GM23338 (cell line): Measurements from ENCODE around the gene POU2F3. TPM values are rescaled to one million over a fixed set of nuclear protein-coding genes. Genes with fewer than 3 reads are reported as not detected.

Experiments used
- ATAC-seq: fragments of 200-7000 bp; cut with Tn5 transposase; 3 replicates; pipeline ENCODE4 v1.9.1; 2020
- DNase-seq: peaks from one replicate; pipeline ENCODE4 v3.0.0-alpha.2; 2015; ENCODE audit warnings: low spot score
- H2AFZ ChIP-seq: fragments of 200-600 bp; sonication (generic); 2 replicates; pipeline ENCODE4 v1.8.0; 2016; ENCODE audit warnings: antibody characterized with exemption, mild to moderate bottlenecking, moderate library complexity
- H3F3A ChIP-seq: fragments of 200-600 bp; sonication (generic); replicated peaks from 2 replicates; pipeline ENCODE4 v1.8.0; 2017; ENCODE audit warnings: antibody characterized with exemption, mixed run types, low read depth
- H3K27ac ChIP-seq: fragments of 200-600 bp; sonication (generic); 2 replicates; pipeline ENCODE4 v1.6.1; 2016; ENCODE audit warnings: low read depth
- H3K27me3 ChIP-seq: fragments of 200-600 bp; sonication (generic); 2 replicates; pipeline ENCODE4 v1.8.0; 2016; ENCODE audit warnings: mild to moderate bottlenecking, mixed run types, moderate library complexity; ENCODE audit not compliant: insufficient read depth
- H3K36me3 ChIP-seq: fragments of 200-600 bp; sonication (generic); 2 replicates; pipeline ENCODE4 v1.8.0; 2016; ENCODE audit warnings: mild to moderate bottlenecking; ENCODE audit not compliant: insufficient read depth
- H3K4me1 ChIP-seq: fragments of 200-600 bp; sonication (generic); 2 replicates; pipeline ENCODE4 v1.8.0; 2016; ENCODE audit warnings: mild to moderate bottlenecking, moderate library complexity; ENCODE audit not compliant: insufficient read depth
- H3K4me2 ChIP-seq: fragments of 200-600 bp; sonication (generic); 2 replicates; pipeline ENCODE4 v1.7.1; 2017; ENCODE audit warnings: mixed run types
- H3K4me3 ChIP-seq: fragments of 200-600 bp; sonication (generic); 2 replicates; pipeline ENCODE4 v1.6.1; 2016; ENCODE audit warnings: mixed run types
- H3K79me2 ChIP-seq: fragments of 200-600 bp; sonication (generic); replicated peaks from 2 replicates; pipeline ENCODE4 v1.8.0; 2017; ENCODE audit warnings: mild to moderate bottlenecking; ENCODE audit not compliant: insufficient read depth
- H3K9me2 ChIP-seq: fragments of 200-600 bp; sonication (generic); 2 replicates; pipeline ENCODE4 v1.8.0; 2017; ENCODE audit not compliant: insufficient read depth
- H4K20me1 ChIP-seq: fragments of 200-600 bp; sonication (generic); replicated peaks from 2 replicates; pipeline ENCODE4 v1.8.0; 2017; ENCODE audit warnings: mild to moderate bottlenecking; ENCODE audit not compliant: insufficient read depth
- H3K27ac Mint-ChIP-seq: 2 replicates; pipeline ENCODE4 v1.8.0; 2020; ENCODE audit warnings: inconsistent platforms, mild to moderate bottlenecking, moderate library complexity, mixed read lengths
- H3K27me3 Mint-ChIP-seq: 3 replicates; pipeline ENCODE4 v1.8.0; 2022; ENCODE audit warnings: low read depth, mild to moderate bottlenecking, moderate library complexity, mixed read lengths, inconsistent platforms; ENCODE audit not compliant: insufficient read depth, poor library complexity
- H3K36me3 Mint-ChIP-seq: 3 replicates; pipeline ENCODE4 v1.8.0; 2021; ENCODE audit warnings: low read depth, mild to moderate bottlenecking, inconsistent platforms, moderate library complexity, mixed read lengths
- H3K4me1 Mint-ChIP-seq: 3 replicates; pipeline ENCODE4 v1.8.0; 2020; ENCODE audit warnings: mild to moderate bottlenecking, inconsistent platforms, mixed read lengths
- H3K4me3 Mint-ChIP-seq: 3 replicates; pipeline ENCODE4 v1.8.0; 2021; ENCODE audit warnings: moderate library complexity, mild to moderate bottlenecking, inconsistent platforms, mixed read lengths
- H3K9me3 Mint-ChIP-seq: 3 replicates; pipeline ENCODE4 v1.8.0; 2020; ENCODE audit warnings: moderate library complexity, mild to moderate bottlenecking, inconsistent platforms, mixed read lengths
- EZH2 ChIP-seq: fragments of 200-600 bp; sonication (generic); IDR thresholded peaks from one replicate; pipeline ENCODE4 v1.8.0; 2017; ENCODE audit warnings: antibody characterized with exemption, mild to moderate bottlenecking, low read depth; ENCODE audit not compliant: unreplicated experiment
- JUNB ChIP-seq: IDR thresholded peaks from one replicate; pipeline ENCODE4 v1.6.1; 2016; ENCODE audit warnings: antibody characterized with exemption; ENCODE audit not compliant: unreplicated experiment
- POLR2AphosphoS5 ChIP-seq: IDR thresholded peaks from 2 replicates; pipeline ENCODE4 v1.6.1; 2016; ENCODE audit warnings: antibody characterized with exemption, low read depth
- polyA plus RNA-seq: library from polyadenylated mRNA; unstranded; fragments of >200 nt; fragmentation: Nextera tagmentation; extraction: Ambion mirVana; gene quantifications from 2 replicates; pipeline ENCODE4 v1.2.1, GENCODE V29; 2016
- total RNA-seq: library from RNA; depleted of rRNA; stranded (reverse); fragments of >200 nt; shearing (Covaris generic); gene quantifications from 2 replicates; pipeline ENCODE4 v1.2.3, GENCODE V29; 2014
- TF ChIP-seq, protein P1 (sequence below): fragments of 250-450 bp; sonication (Bioruptor Pico); IDR thresholded peaks from 2 replicates; pipeline ENCODE4 v1.5.0; 2020; ENCODE audit warnings: mild to moderate bottlenecking, moderate library complexity
- TF ChIP-seq, protein P2 (sequence below): IDR thresholded peaks from 2 replicates; pipeline ENCODE4 v1.6.1; 2016; ENCODE audit warnings: antibody characterized with exemption
- TF ChIP-seq, protein P3 (sequence below), 2 experiments: fragments of 200-600 bp in 1 of 2; sonication (generic) in 1 of 2; conservative IDR thresholded peaks; 2 replicates each; pipeline versions ENCODE4 v1.5.1 to v1.6.1; 2016 to 2017; ENCODE audit warnings: antibody characterized with exemption in 2 of 2, low read depth in 2 of 2, mild to moderate bottlenecking in 2 of 2, moderate library complexity in 1 of 2

Gene POU2F3
- total and polyA plus RNA-seq, 2 experiments from 2014 or later, result 0.45 to 0.79 TPM

DNA sequence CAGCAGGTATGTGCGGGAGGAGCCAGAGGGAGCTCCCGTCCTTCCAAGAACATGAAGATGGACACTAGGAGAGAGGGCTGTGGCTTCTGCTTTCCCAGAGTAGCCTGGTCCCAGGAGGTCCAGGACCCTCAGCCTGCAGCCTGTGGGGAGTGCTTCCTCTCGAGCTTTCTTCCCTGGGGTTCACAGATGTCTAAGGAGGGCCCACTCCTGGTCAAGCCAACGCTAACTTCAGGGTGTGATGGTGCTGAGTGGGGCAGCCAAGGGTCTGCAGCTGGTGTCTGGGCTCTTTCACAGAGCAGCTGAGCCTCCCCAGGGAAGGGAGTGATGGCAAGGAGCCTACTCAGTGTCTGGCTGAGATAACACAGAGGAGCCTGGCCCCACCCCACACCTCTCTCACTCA, 3.3 kb downstream of the POU2F3 start (continued):
- TF ChIP-seq, protein P1, sequence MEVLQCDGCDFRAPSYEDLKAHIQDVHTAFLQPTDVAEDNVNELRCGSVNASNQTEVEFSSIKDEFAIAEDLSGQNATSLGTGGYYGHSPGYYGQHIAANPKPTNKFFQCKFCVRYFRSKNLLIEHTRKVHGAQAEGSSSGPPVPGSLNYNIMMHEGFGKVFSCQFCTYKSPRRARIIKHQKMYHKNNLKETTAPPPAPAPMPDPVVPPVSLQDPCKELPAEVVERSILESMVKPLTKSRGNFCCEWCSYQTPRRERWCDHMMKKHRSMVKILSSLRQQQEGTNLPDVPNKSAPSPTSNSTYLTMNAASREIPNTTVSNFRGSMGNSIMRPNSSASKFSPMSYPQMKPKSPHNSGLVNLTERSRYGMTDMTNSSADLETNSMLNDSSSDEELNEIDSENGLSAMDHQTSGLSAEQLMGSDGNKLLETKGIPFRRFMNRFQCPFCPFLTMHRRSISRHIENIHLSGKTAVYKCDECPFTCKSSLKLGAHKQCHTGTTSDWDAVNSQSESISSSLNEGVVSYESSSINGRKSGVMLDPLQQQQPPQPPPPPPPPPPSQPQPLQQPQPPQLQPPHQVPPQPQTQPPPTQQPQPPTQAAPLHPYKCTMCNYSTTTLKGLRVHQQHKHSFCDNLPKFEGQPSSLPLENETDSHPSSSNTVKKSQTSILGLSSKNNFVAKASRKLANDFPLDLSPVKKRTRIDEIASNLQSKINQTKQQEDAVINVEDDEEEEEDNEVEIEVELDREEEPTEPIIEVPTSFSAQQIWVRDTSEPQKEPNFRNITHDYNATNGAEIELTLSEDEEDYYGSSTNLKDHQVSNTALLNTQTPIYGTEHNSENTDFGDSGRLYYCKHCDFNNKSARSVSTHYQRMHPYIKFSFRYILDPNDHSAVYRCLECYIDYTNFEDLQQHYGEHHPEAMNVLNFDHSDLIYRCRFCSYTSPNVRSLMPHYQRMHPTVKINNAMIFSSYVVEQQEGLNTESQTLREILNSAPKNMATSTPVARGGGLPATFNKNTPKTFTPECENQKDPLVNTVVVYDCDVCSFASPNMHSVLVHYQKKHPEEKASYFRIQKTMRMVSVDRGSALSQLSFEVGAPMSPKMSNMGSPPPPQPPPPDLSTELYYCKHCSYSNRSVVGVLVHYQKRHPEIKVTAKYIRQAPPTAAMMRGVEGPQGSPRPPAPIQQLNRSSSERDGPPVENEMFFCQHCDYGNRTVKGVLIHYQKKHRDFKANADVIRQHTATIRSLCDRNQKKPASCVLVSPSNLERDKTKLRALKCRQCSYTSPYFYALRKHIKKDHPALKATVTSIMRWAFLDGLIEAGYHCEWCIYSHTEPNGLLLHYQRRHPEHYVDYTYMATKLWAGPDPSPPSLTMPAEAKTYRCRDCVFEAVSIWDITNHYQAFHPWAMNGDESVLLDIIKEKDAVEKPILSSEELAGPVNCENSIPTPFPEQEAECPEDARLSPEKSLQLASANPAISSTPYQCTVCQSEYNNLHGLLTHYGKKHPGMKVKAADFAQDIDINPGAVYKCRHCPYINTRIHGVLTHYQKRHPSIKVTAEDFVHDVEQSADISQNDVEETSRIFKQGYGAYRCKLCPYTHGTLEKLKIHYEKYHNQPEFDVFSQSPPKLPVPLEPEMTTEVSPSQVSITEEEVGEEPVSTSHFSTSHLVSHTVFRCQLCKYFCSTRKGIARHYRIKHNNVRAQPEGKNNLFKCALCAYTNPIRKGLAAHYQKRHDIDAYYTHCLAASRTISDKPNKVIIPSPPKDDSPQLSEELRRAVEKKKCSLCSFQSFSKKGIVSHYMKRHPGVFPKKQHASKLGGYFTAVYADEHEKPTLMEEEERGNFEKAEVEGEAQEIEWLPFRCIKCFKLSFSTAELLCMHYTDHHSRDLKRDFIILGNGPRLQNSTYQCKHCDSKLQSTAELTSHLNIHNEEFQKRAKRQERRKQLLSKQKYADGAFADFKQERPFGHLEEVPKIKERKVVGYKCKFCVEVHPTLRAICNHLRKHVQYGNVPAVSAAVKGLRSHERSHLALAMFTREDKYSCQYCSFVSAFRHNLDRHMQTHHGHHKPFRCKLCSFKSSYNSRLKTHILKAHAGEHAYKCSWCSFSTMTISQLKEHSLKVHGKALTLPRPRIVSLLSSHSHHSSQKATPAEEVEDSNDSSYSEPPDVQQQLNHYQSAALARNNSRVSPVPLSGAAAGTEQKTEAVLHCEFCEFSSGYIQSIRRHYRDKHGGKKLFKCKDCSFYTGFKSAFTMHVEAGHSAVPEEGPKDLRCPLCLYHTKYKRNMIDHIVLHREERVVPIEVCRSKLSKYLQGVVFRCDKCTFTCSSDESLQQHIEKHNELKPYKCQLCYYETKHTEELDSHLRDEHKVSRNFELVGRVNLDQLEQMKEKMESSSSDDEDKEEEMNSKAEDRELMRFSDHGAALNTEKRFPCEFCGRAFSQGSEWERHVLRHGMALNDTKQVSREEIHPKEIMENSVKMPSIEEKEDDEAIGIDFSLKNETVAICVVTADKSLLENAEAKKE, result no peak
- TF ChIP-seq, protein P2, sequence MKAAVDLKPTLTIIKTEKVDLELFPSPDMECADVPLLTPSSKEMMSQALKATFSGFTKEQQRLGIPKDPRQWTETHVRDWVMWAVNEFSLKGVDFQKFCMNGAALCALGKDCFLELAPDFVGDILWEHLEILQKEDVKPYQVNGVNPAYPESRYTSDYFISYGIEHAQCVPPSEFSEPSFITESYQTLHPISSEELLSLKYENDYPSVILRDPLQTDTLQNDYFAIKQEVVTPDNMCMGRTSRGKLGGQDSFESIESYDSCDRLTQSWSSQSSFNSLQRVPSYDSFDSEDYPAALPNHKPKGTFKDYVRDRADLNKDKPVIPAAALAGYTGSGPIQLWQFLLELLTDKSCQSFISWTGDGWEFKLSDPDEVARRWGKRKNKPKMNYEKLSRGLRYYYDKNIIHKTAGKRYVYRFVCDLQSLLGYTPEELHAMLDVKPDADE, result no peak

DNA sequence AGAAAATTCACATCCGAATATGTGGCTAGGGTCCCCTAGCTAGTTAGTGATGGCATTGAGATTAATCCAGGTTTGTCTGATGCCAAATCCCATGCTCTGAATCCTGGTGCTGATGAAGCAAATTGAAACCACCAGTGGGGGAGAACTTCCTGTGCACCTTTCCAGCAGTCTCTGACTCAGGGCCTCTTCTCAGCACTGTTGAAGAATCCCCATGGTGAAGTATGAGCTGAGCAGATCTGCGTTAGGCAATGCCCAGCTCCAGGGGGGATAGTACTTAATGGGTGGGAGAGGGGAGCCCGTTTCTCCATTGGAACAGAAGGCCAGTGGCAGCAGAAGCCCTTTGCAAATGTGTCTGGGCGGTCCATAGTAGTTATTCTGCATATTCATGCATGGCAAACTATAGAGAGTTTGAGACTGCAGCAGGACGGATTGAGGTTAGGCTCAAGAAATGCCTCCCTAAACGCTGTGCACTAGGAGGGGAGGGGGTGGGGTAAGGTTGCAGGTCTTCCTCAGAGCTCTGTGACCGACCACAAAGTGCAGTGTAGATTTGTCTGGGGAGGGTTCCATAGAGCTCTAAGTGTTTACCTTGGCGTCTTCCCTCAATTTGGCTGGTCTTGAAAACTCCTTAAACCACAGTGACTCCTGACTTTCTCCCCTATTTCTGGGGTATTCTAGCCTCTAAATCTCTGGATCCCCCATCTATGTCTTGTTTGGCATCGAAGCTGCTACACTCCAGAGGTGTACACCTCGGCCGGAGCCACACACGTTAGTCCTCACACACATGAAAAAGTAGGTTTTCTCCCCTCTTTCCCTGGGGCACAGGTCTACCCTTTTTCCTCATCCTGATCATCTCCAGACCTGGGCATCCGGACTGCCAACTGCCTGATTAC, 4.8 kb downstream of the POU2F3 start:
- peaks cover 37% of the 10 kb centered on the region for H3K27me3 Mint-ChIP-seq
- H3K4me3 ChIP-seq, result no peak overlapping the region
- 0 out of 2 replicates have a peak, but pooled peaks cover 3% of the 10 kb centered on the region for H3F3A ChIP-seq
- H4K20me1 ChIP-seq, result no peaks in the 10 kb centered on the region
- no peaks in the 10 kb centered on the region for H3K36me3 Mint-ChIP-seq
- peaks cover 55% of the 10 kb centered on the region for H3K4me1 Mint-ChIP-seq
- H3K36me3 ChIP-seq, result no peaks in the 10 kb centered on the region
- H3K9me2 ChIP-seq, result no peaks in the 10 kb centered on the region
- ATAC-seq (no peak), DNase-seq (no peak)
- H3K4me1 ChIP-seq, result peaks cover 42% of the 10 kb centered on the region
- H3K4me2 ChIP-seq, result no peak overlapping the region
- peaks cover 21% of the 10 kb centered on the region for H3K27me3 ChIP-seq
- H2AFZ ChIP-seq, result no peak overlapping the region
- no peaks in the 10 kb centered on the region for H3K9me3 Mint-ChIP-seq
- H3K27ac ChIP-seq, result no peak overlapping the region
- H3K27ac Mint-ChIP-seq, result no peak overlapping the region
- H3K79me2 ChIP-seq, result no peaks in the 10 kb centered on the region
- H3K4me3 Mint-ChIP-seq, result no peak overlapping the region
- TF ChIP-seq EZH2 (no peak), JUNB (no peak), POLR2AphosphoS5 (no peak)
- TF ChIP-seq, protein P3, sequence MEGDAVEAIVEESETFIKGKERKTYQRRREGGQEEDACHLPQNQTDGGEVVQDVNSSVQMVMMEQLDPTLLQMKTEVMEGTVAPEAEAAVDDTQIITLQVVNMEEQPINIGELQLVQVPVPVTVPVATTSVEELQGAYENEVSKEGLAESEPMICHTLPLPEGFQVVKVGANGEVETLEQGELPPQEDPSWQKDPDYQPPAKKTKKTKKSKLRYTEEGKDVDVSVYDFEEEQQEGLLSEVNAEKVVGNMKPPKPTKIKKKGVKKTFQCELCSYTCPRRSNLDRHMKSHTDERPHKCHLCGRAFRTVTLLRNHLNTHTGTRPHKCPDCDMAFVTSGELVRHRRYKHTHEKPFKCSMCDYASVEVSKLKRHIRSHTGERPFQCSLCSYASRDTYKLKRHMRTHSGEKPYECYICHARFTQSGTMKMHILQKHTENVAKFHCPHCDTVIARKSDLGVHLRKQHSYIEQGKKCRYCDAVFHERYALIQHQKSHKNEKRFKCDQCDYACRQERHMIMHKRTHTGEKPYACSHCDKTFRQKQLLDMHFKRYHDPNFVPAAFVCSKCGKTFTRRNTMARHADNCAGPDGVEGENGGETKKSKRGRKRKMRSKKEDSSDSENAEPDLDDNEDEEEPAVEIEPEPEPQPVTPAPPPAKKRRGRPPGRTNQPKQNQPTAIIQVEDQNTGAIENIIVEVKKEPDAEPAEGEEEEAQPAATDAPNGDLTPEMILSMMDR (conservative IDR thresholded peaks at IDR 0.05; ENCODE audit: low read depth in 2 of 2), result no peak
